B cell (primary cell): ENCODE data around the gene TRIO. TPM values are rescaled to one million over a fixed set of nuclear protein-coding genes. Genes with fewer than 3 reads are reported as not detected.

Experiments used
- ATAC-seq: fragments of 200-7000 bp; cut with Tn5 transposase; one replicate; pipeline ENCODE4 v1.10.0; 2021; ENCODE audit warnings: low read depth, mild to moderate bottlenecking, moderate number of reproducible peaks, moderate library complexity
- CTCF ChIA-PET: fragments of 350-600 bp; sonication (Branson Sonifier 250); formaldehyde crosslinking; loops from one replicate; lab custom pipeline; 2021; ENCODE audit warnings: antibody characterized with exemption, inconsistent platforms; lab: Charles Lee
- POLR2A ChIA-PET: fragments of 350-600 bp; sonication (Branson Sonifier 250); formaldehyde crosslinking; loops from one replicate; lab custom pipeline; 2021; ENCODE audit warnings: antibody characterized with exemption; lab: Charles Lee
- DNase-seq: peaks from one replicate; pipeline ENCODE4 v3.0.0; 2013
- H2AFZ ChIP-seq: 2 replicates; pipeline ENCODE4 v1.6.1; 2012; ENCODE audit warnings: mild to moderate bottlenecking, low read depth, low read length; ENCODE audit not compliant: insufficient read depth, poor library complexity, severe bottlenecking
- H3K27ac ChIP-seq, 2 donors: 1 replicate in 1 of 2; 2 replicates in 1 of 2; pipeline ENCODE4 v1.5.1; 2012 to 2013; ENCODE audit warnings: low read length in 2 of 2, mild to moderate bottlenecking in 2 of 2, moderate library complexity in 1 of 2
- H3K27me3 ChIP-seq, 4 experiments: fragments of 200-600 bp in 1 of 4; sonication (generic) in 1 of 4; replicated peaks in 1 of 4; 1 replicate in 2 of 4; 2 replicates in 2 of 4; pipeline versions ENCODE4 v1.6.1 to v1.7.0; 2013 to 2016; ENCODE audit warnings: low read length in 3 of 4, mild to moderate bottlenecking in 2 of 4, mixed read lengths in 1 of 4, moderate library complexity in 1 of 4; ENCODE audit not compliant: insufficient read depth in 4 of 4, control insufficient read depth in 3 of 4; ENCODE audit errors: control extremely low read depth in 1 of 4
- H3K36me3 ChIP-seq, 2 experiments: replicated peaks in 1 of 2; 1 replicate in 1 of 2; 2 replicates in 1 of 2; pipeline versions ENCODE4 v1.6.1 to v1.7.1; 2013; ENCODE audit warnings: low read length in 1 of 2; ENCODE audit not compliant: insufficient read depth in 2 of 2, control insufficient read depth in 1 of 2; ENCODE audit errors: control extremely low read depth in 1 of 2, extremely low read depth in 1 of 2
- H3K4me1 ChIP-seq, 2 donors: fragments of 200-600 bp in 1 of 2; sonication (generic) in 1 of 2; 1 replicate in 1 of 2; 2 replicates in 1 of 2; pipeline versions ENCODE4 v1.5.1 to v1.6.1; 2013 to 2017; ENCODE audit warnings: low read length in 2 of 2; ENCODE audit not compliant: control insufficient read depth in 2 of 2, insufficient read depth in 2 of 2
- H3K4me2 ChIP-seq: replicated peaks from 2 replicates; pipeline ENCODE3; 2012; ENCODE audit warnings: mild to moderate bottlenecking, low read depth, low read length; ENCODE audit not compliant: poor library complexity, severe bottlenecking
- H3K4me3 ChIP-seq, 5 experiments: fragments of 200-600 bp in 1 of 5; sonication (generic) in 1 of 5; 1 replicate in 3 of 5; 2 replicates in 2 of 5; pipeline versions ENCODE4 v1.5.1 to v1.7.0; 2011 to 2016; ENCODE audit warnings: low read length in 4 of 5, mild to moderate bottlenecking in 4 of 5, low read depth in 2 of 5, control low read depth in 1 of 5, moderate library complexity in 1 of 5; ENCODE audit not compliant: insufficient read depth in 1 of 5; ENCODE audit errors: control extremely low read depth in 1 of 5, extremely low read depth in 1 of 5
- H3K79me2 ChIP-seq: fragments of 200-600 bp; sonication (generic); one replicate; pipeline ENCODE4 v1.6.0; 2016; ENCODE audit warnings: low read length; ENCODE audit not compliant: control insufficient read depth, insufficient read depth
- H3K9ac ChIP-seq: fragments of 200-600 bp; sonication (generic); 2 replicates; pipeline ENCODE4 v1.6.1; 2017; ENCODE audit warnings: mild to moderate bottlenecking, low read length, moderate library complexity
- H3K9me3 ChIP-seq, 3 donors: one replicate each; pipeline versions ENCODE4 v1.6.1 to v1.7.1; 2013; ENCODE audit warnings: low read length in 2 of 3; ENCODE audit not compliant: control insufficient read depth in 2 of 3, insufficient read depth in 1 of 3; ENCODE audit errors: control extremely low read depth in 1 of 3
- H4K20me1 ChIP-seq: 2 replicates; pipeline ENCODE4 v1.6.0; 2012; ENCODE audit warnings: mild to moderate bottlenecking, low read length; ENCODE audit not compliant: insufficient read depth, control insufficient read depth, poor library complexity, severe bottlenecking
- H3K27ac Mint-ChIP-seq: one replicate; pipeline ENCODE4 v1.8.0; 2021; ENCODE audit warnings: mixed read lengths
- H3K27me3 Mint-ChIP-seq: one replicate; pipeline ENCODE4 v1.8.0; 2021; ENCODE audit warnings: mixed read lengths
- H3K4me1 Mint-ChIP-seq: one replicate; pipeline ENCODE4 v1.8.0; 2021; ENCODE audit warnings: mixed read lengths
- H3K4me3 Mint-ChIP-seq: one replicate; pipeline ENCODE4 v1.8.0; 2021; ENCODE audit warnings: mixed read lengths
- H3K9me3 Mint-ChIP-seq: one replicate; pipeline ENCODE4 v1.8.0; 2022; ENCODE audit warnings: mixed read lengths; ENCODE audit not compliant: insufficient read depth
- EZH2 ChIP-seq: IDR thresholded peaks from 2 replicates; pipeline ENCODE4 v1.6.1; 2012; ENCODE audit warnings: borderline replicate concordance, low read depth, mild to moderate bottlenecking, moderate library complexity, low read length; ENCODE audit not compliant: insufficient read depth, poor library complexity, severe bottlenecking
- WGBS: methylation state at CpG from one replicate; pipeline ENCODE4 v1.1.5; 2013; ENCODE audit warnings: missing lambda C conversion rate; ENCODE audit not compliant: insufficient coverage; 5-methylcytosine and 5-hydroxymethylcytosine counted together
- intact Hi-C: fragments of 100-400 bp; cut with micrococcal nuclease; formaldehyde crosslinking; loops from one replicate; pipeline ENCODE4 v1.10.0; 2022
- polyA plus RNA-seq: library from polyadenylated mRNA; depleted of rRNA; stranded (reverse); fragments of >200 nt; gene quantifications from 2 replicates; pipeline ENCODE4 v1.2.3, GENCODE V29; 2012
- total RNA-seq, 2 donors: library from RNA; stranded (reverse); fragments of 120-200 nt in 1 of 2; gene quantifications; 1 replicate in 1 of 2; 2 replicates in 1 of 2; pipeline versions ENCODE4 v1.2.3 to v1.2.4, GENCODE V29; 2013 to 2022
- TF ChIP-seq, protein P1 (sequence below): fragments of 200-600 bp; IDR thresholded peaks from one replicate; pipeline ENCODE4 v1.8.0; 2022; ENCODE audit warnings: antibody characterized with exemption, mild to moderate bottlenecking

TRIO gene
- total and polyA plus RNA-seq, 2 donors (not counting 1 experiment from before 2014, with no cell fraction given), result 90.5 to 479 TPM

GRCh38 chr5:14319102-14319501 lies 176.0 kb downstream of the TRIO start:
- H3K36me3 ChIP-seq, result peaks cover 13 to 82% of the 10 kb centered on the region in 2 experiments
- no peak for TF ChIP-seq EZH2
- TF ChIP-seq, protein P1, sequence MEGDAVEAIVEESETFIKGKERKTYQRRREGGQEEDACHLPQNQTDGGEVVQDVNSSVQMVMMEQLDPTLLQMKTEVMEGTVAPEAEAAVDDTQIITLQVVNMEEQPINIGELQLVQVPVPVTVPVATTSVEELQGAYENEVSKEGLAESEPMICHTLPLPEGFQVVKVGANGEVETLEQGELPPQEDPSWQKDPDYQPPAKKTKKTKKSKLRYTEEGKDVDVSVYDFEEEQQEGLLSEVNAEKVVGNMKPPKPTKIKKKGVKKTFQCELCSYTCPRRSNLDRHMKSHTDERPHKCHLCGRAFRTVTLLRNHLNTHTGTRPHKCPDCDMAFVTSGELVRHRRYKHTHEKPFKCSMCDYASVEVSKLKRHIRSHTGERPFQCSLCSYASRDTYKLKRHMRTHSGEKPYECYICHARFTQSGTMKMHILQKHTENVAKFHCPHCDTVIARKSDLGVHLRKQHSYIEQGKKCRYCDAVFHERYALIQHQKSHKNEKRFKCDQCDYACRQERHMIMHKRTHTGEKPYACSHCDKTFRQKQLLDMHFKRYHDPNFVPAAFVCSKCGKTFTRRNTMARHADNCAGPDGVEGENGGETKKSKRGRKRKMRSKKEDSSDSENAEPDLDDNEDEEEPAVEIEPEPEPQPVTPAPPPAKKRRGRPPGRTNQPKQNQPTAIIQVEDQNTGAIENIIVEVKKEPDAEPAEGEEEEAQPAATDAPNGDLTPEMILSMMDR, result no peak
- Mint-ChIP-seq H3K4me1 (no peaks in the 10 kb centered on the region), H3K4me3 (no peak overlapping the region), H3K27me3 (no peaks in the 10 kb centered on the region), H3K9me3 (no peaks in the 10 kb centered on the region), H3K27ac (no peak overlapping the region)
- peaks cover 35% of the 10 kb centered on the region for H4K20me1 ChIP-seq
- no peak for DNase-seq
- WGBS, result 100% methylated on average over 1 of the region's 1 CpG
- ChIA-PET POLR2A (no interaction called here), CTCF (no interaction called here)
- intact Hi-C loops, result no loop called here
- H3K4me2 ChIP-seq, result no peak overlapping the region
- no peak overlapping the region for H3K4me3 ChIP-seq
- H3K27ac ChIP-seq, result no peak overlapping the region
- H3K4me1 ChIP-seq, result no peaks in the 10 kb centered on the region
- no peaks in the 10 kb centered on the region for H3K79me2 ChIP-seq
- ATAC-seq, result no peak
- H2AFZ ChIP-seq, result no peak overlapping the region
- H3K9ac ChIP-seq, result no peak overlapping the region
- no peaks in the 10 kb centered on the region for H3K27me3 ChIP-seq
- H3K9me3 ChIP-seq, result peaks cover 0 to 5% (median 0%) of the 10 kb centered on the region in 3 donors

DNA sequence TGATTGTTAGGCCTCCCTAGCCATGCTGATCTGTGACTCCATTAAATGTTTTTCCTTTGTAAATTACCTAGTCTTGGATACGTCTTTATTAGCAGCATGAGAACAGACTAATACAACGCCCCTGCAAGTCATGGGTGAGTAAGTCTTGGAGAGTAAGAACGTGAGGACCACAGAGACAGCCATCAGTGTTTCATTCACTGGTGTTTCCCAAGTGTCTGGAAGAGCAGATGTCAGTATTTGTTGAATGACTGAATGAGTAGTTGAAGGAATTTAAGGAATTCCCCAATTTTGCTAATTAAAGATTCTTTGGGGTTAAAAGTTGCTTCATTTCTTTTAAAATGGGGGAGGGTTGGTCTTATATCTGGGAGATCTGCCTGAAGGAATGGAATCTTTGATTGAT lies 178.8 kb downstream of the TRIO start:
- Histone ChIP-seq H3K4me2 (no peak overlapping the region), H3K9ac (no peak overlapping the region), H3K27ac (no peak overlapping the region), H3K4me3 (no peak overlapping the region), H4K20me1 (peaks cover 33% of the 10 kb centered on the region), H3K4me1 (no peaks in the 10 kb centered on the region), H3K9me3 (peaks cover 0 to 5% (median 0%) of the 10 kb centered on the region in 3 donors), H3K27me3 (no peaks in the 10 kb centered on the region), H3K36me3 (peaks cover 17 to 70% of the 10 kb centered on the region in 2 experiments), H3K79me2 (no peaks in the 10 kb centered on the region), H2AFZ (no peak overlapping the region)
- POLR2A ChIA-PET, result no interaction called here
- Mint-ChIP-seq H3K27ac (no peak overlapping the region), H3K27me3 (no peaks in the 10 kb centered on the region), H3K9me3 (no peaks in the 10 kb centered on the region), H3K4me3 (no peak overlapping the region), H3K4me1 (peaks cover 4% of the 10 kb centered on the region)
- TF ChIP-seq, protein P1, result no peak
- TF ChIP-seq EZH2, result no peak
- no peak for ATAC-seq
- no peak for DNase-seq
- intact Hi-C loops, result no loop called here
- 100% methylated on average over 2 of the region's 3 CpGs for WGBS
- CTCF ChIA-PET, result no interaction called here
